Left ventricle myocardium inferior (tissue), 1 donor: ENCODE results near the gene KRTAP7-1. TPM values are rescaled to one million over a fixed set of nuclear protein-coding genes. Genes with fewer than 3 reads are reported as not detected.

Experiments
- DNase-seq: peaks from one replicate; pipeline ENCODE4 v3.0.0-alpha.2; 2020
- H3K27ac ChIP-seq: fragments of 200-600 bp; replicated peaks from 2 replicates; pipeline ENCODE4 v1.8.0; 2021
- H3K27me3 ChIP-seq: fragments of 200-600 bp; 2 replicates; pipeline ENCODE4 v1.8.0; 2021; ENCODE audit warnings: low read depth
- H3K36me3 ChIP-seq: fragments of 200-600 bp; 2 replicates; pipeline ENCODE4 v1.8.0; 2021
- H3K4me1 ChIP-seq: fragments of 200-600 bp; 2 replicates; pipeline ENCODE4 v1.8.0; 2021
- H3K4me3 ChIP-seq: fragments of 200-600 bp; 2 replicates; pipeline ENCODE4 v1.8.0; 2021; ENCODE audit warnings: mild to moderate bottlenecking, moderate library complexity
- H3K9me3 ChIP-seq: fragments of 200-600 bp; replicated peaks from 2 replicates; pipeline ENCODE4 v1.8.0; 2021
- CTCF ChIP-seq: fragments of 200-600 bp; IDR thresholded peaks from 2 replicates; pipeline ENCODE4 v1.8.0; 2021; ENCODE audit warnings: antibody characterized with exemption, mild to moderate bottlenecking, borderline replicate concordance
- intact Hi-C: fragments of 100-400 bp; cut with micrococcal nuclease; formaldehyde crosslinking; loops from one replicate; pipeline ENCODE4 v1.11.0; 2022
- total RNA-seq: library from RNA; stranded (reverse); fragmentation: NEBNext Ultra II Directional; extraction: Animal tissue kit (Norgen Biotek cat#: 25700); gene quantifications from one replicate; pipeline ENCODE4 v1.2.1, GENCODE V29; 2021
- donor health status: DM: no; HTN: yes; CAD: no; lungs with severe emphysema.

The KRTAP7-1 gene
- total RNA-seq, 1 donor from 2014 or later = not detected

DNA sequence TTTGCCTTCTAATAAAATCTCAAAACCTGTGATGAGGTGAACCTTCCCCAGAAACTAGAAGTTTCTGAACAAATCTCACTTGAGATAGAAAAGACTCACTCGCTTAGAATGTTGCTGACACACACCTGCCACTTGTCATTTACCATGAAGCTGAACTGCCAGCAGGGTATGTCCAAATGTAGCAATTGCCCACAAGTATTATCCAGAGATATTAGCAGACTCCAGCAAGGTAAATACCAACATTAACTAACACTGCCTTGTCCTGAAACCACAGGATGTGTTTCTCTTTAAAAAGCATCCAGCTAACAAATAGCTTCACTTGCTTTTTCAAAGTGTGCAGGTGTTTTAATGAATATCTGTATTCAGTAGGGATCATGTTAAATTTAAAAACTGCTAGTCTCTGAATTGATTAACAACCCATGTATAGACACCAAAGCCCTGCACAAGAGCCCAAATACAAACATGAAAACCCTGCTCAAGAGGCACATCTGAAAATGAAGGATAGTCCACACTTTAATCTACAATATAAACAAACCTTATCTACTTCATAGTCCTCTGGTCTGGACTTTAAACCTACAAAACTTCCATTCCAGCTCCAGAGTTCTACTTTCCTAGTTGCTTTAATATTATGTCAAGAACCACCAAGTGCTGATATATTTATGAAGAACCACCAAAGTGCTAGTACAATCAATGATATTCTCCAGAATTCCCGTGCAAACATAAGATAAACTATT lies 35.8 kb downstream of the KRTAP7-1 start:
- H3K4me1 ChIP-seq = no peaks in the 10 kb centered on the region
- no peak overlapping the region for H3K27ac ChIP-seq
- H3K9me3 ChIP-seq = no peaks in the 10 kb centered on the region
- DNase-seq = no peak
- no peaks in the 10 kb centered on the region for H3K36me3 ChIP-seq
- H3K27me3 ChIP-seq = no peaks in the 10 kb centered on the region
- no peak overlapping the region for H3K4me3 ChIP-seq
- TF ChIP-seq CTCF = no peak
- intact Hi-C loops = no loop called here

GRCh38 chr21:30779249-30779648 lies 50.3 kb downstream of the KRTAP7-1 start:
- no peak for DNase-seq
- Histone ChIP-seq H3K4me3 (no peak overlapping the region), H3K27ac (no peak overlapping the region), H3K9me3 (no peaks in the 10 kb centered on the region), H3K36me3 (no peaks in the 10 kb centered on the region), H3K27me3 (no peaks in the 10 kb centered on the region), H3K4me1 (no peaks in the 10 kb centered on the region)
- intact Hi-C loops = no loop called here
- TF ChIP-seq CTCF = no peak

Other genes with a start within 250 kb of the KRTAP7-1 start
- gene KRTAP22-2, start 239.4 kb downstream of the KRTAP7-1 start, total RNA-seq = not detected
- gene KRTAP6-3, start 237.3 kb downstream of the KRTAP7-1 start, total RNA-seq = not detected
- not detected for gene KRTAP6-2, start 230.9 kb downstream of the KRTAP7-1 start, total RNA-seq
- not detected for gene KRTAP22-1, start 228.7 kb downstream of the KRTAP7-1 start, total RNA-seq
- not detected for gene KRTAP6-1, start 215.8 kb downstream of the KRTAP7-1 start, total RNA-seq
- not detected for gene KRTAP20-1, start 213.3 kb downstream of the KRTAP7-1 start, total RNA-seq
- not detected for gene KRTAP20-4, start 209.1 kb downstream of the KRTAP7-1 start, total RNA-seq
- gene KRTAP20-2, start 194.6 kb downstream of the KRTAP7-1 start, total RNA-seq = not detected
- not detected for gene KRTAP20-3, start 186.9 kb downstream of the KRTAP7-1 start, total RNA-seq
- gene KRTAP21-3, start 111.0 kb downstream of the KRTAP7-1 start, total RNA-seq = not detected
- not detected for gene KRTAP21-2, start 82.5 kb downstream of the KRTAP7-1 start, total RNA-seq
- gene KRTAP21-1, start 74.3 kb downstream of the KRTAP7-1 start, total RNA-seq = not detected
- not detected for gene KRTAP8-1, start 16.5 kb downstream of the KRTAP7-1 start, total RNA-seq
- gene KRTAP11-1, start 51.8 kb upstream of the KRTAP7-1 start, total RNA-seq = not detected
- not detected for gene KRTAP19-8, start 208.7 kb upstream of the KRTAP7-1 start, total RNA-seq